ENCODE results near the gene SDF2L1.
"Not testable (repeated sequence)": the region's sequence is repeated elsewhere in the genome, so short reads cannot be mapped to it uniquely, and the experiment has no call there.

SDF2L1 gene

DNA sequence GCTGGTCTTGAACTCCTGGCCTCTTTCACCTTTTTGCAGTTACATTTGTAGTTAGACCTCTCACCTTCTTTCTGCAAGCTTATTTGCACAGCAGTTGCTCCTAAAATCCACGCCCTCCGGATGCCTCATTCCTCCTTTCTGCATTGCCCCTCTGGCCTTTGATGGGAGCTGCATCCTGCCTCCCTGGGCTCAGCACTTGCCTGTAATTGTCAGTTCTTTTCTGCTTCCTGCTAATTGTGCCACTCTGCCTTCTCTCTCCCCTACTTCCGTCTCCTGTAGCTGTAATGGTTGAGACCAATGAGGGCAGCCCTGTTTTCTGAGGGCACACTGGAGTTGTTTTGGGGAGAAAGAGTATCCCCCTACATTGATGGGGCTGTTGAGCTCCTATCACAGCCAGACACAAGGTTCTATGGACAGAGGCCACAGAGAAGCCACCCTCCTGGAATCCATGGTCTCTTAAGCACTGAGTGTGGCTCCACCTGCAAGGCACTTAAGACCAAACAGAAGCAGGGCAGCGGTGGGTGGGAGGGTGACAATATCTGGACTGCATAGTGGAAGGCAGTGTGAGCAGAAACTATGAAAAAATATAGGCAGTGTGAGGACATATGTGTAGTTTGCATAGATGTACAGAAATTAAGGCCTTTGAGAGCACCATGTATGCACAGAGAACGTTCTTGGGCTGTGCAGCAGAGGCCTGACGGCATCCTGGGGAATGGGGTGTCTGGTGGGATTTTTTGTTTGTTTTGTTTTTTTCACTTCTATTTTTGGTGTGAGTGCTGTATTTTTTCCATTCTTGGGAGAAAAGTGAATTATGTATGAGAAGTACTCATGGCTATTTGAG is 42.8 kb upstream of the SDF2L1 start:
- H3K4me3 ChIP-seq (ENCODE audit: low read depth, low read length): no peak overlapping the region
- TF ChIP-seq, protein P1, sequence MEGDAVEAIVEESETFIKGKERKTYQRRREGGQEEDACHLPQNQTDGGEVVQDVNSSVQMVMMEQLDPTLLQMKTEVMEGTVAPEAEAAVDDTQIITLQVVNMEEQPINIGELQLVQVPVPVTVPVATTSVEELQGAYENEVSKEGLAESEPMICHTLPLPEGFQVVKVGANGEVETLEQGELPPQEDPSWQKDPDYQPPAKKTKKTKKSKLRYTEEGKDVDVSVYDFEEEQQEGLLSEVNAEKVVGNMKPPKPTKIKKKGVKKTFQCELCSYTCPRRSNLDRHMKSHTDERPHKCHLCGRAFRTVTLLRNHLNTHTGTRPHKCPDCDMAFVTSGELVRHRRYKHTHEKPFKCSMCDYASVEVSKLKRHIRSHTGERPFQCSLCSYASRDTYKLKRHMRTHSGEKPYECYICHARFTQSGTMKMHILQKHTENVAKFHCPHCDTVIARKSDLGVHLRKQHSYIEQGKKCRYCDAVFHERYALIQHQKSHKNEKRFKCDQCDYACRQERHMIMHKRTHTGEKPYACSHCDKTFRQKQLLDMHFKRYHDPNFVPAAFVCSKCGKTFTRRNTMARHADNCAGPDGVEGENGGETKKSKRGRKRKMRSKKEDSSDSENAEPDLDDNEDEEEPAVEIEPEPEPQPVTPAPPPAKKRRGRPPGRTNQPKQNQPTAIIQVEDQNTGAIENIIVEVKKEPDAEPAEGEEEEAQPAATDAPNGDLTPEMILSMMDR (IDR thresholded peaks at IDR 0.05; ENCODE audit: insufficient read depth, low read depth, low read length, missing control alignments): no peak
- no peak for DNase-seq (ENCODE audit: low read depth)

DNA sequence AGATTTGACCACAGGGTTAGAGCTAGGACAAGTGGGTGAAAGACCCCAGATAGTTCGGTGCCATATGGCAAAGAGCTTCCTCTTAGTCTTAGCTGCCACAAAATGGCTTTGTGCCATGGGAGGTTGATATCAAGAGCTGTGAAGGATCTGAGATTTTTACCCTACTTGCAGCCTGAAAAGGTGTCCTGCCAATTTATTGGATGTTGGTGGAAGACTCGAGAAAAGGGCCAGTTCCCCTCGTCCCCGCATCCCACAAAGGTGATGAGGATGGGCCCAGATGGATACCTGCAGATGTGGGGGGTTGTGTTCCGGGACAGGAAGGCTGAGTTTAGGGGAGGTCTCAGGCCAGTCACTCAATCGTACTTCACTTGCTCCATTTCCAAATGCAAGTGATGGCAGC is 39.5 kb upstream of the SDF2L1 start:
- no peak overlapping the region for H3K4me3 ChIP-seq (ENCODE audit: low read depth, low read length)
- TF ChIP-seq, protein P1 (IDR thresholded peaks at IDR 0.05; ENCODE audit: insufficient read depth, low read depth, low read length, missing control alignments): no peak
- no peak for DNase-seq (ENCODE audit: low read depth)

DNA sequence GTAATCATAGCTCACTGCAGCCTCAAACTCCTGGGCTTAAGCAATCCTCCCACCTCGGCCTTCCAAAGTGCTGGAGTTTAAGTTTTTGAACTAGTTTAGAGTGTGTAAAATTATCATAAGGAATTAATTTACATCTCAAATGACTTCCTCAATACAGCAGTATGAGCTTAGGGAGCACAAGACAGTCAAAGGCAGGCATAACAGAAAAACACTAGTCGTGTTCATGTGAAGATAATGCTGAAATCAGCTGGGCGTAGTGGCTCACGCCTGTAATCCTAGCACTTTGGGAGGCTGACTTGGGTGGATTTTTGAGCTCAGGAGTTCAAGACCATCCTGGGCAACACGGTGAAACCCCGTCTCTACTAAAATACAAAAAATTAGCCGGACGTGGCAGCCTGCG is 38.1 kb upstream of the SDF2L1 start:
- H3K4me3 ChIP-seq (ENCODE audit: low read depth, low read length): no peak overlapping the region
- DNase-seq (ENCODE audit: low read depth): no peak
- TF ChIP-seq, protein P1 (IDR thresholded peaks at IDR 0.05; ENCODE audit: insufficient read depth, low read depth, low read length, missing control alignments): no peak

DNA sequence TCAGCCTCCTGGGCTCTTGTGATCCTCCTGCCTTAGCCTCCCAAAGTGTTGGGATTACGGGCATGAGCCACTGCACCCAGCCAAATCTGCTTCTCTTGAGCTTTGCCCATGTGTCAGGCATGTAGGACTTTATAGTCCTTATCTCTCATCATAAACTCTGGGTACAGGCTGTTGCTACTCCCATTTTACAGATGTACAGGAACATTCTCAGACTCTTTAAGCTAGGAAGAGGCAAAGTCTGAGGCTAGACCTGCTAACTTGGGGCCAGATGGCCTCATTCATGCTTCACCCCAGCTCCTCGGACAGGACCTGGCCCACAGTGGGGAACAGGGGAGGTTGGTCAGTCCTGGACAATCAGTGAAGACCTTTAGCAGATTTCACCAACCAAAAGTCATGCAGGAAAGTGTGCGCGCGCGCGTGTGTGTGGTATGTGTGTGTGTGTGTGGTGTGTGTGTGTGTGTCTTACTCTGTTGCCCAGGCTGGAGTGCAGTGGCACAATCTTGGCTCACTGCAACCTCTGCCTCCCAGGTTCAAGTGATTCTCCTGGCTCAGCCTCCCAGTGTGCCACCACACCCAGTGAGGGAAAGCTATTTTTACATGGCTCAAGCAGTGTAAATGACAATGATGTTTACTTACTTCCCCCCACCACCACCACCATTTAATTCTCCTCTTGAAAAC is 36.1 kb upstream of the SDF2L1 start:
- H3K4me3 ChIP-seq (ENCODE audit: low read depth, low read length): no peak overlapping the region
- TF ChIP-seq, protein P1 (IDR thresholded peaks at IDR 0.05; ENCODE audit: insufficient read depth, low read depth, low read length, missing control alignments): no peak
- no peak for DNase-seq (ENCODE audit: low read depth)

DNA sequence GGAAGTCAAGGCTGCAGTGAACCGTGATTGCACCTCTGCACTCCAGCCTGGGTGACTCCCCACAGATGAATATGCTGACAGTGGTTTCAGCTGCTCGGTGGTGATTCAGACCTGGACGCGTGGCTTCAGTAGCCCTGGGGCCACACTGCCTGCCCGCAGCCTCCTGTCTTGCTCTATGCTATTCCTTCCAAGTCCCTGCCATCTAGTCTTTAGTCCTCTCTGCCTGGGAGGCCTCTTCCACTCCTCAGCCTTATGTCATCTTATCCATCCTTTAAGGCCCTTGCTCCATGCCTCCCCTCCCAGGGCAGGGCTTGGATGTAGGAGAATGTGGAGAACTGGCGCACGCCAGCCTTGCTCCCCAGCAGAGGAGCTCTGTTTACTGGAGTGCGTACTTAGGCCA is 35.3 kb upstream of the SDF2L1 start:
- no peak overlapping the region for H3K4me3 ChIP-seq (ENCODE audit: low read depth, low read length)
- TF ChIP-seq, protein P1 (IDR thresholded peaks at IDR 0.05; ENCODE audit: insufficient read depth, low read depth, low read length, missing control alignments): no peak
- no peak for DNase-seq (ENCODE audit: low read depth)

DNA sequence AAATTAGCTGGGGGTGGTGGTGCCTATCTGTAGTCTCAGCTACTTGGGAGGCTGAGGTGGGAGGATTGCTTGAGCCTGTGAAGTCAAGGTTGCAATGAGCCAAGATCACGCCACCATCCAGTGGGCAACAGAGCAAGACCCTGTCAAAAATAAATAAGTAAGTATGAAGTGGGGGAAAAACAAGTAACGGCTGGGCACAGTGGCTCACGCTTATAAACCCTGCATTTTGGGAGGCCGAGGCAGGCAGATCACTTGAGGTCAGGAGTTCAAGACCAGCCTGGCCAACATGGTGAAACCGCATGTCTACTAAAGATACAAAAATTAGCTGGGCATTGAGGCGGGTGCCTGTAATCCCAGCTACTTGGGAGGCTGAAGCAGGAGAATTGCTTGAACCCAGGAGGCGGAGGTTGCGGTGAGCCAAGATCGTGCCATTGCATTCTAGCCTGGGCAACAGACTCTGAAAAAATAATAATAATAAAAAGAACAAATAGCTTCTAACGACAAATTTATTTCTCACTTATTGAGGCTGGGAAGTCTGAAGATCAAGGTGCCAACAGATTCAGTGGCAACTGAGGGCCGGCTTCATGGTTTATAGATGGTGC is 32.4 kb upstream of the SDF2L1 start:
- not testable (repeated sequence) for DNase-seq (ENCODE audit: low read depth); H3K4me3 ChIP-seq (ENCODE audit: low read depth, low read length)

DNA sequence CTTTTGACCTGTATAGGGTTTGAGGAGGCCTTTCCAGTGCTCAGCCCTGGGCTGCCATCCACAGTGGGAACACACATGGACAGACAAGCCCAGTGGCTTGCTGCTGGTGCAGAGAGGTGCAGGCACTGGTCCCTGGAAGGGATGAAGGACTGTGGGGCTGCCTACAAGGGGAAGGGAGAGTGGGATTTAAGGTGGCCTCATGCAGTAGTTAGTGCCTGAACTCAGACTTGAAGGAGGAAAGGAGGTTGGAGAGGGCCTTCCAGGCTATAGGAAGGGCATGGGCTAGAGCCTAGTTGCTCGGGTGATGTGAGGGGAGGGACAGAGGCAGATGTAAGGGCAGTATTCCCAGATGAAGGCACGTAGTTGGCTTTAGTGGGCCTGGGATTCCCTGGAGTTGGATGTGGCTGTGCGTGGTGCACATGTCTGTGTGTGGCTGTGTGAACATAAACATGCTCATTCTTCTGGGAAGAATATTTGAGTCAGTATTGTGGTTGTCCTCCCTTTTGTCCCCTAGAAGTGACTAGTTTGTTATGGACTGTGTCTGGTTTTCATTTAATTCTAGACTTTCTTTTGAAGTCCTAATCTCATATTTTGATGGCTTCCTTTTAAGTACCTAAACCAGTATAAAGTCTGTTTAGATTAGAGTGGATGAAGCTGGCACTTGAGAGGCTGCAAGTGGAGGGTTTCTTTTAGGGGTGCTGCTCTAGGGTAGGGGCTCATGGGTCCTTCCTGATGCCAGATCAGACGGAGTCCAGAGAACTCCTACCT is 30.7 kb upstream of the SDF2L1 start:
- H3K4me3 ChIP-seq (ENCODE audit: low read depth, low read length): no peak overlapping the region
- TF ChIP-seq, protein P1 (IDR thresholded peaks at IDR 0.05; ENCODE audit: insufficient read depth, low read depth, low read length, missing control alignments): no peak

More for the DNA sequence above, 30.7 kb upstream of the SDF2L1 start:
- no peak for DNase-seq (ENCODE audit: low read depth)

Data from GM12865 (cell line).